SK-N-SH treated with all-trans-retinoic acid at 6 μM for 48 hours (cell line): Measurements from ENCODE around the gene AKR1A1.
A peak's percentile ranks its signal among the peaks of the same experiment; 100 is the strongest.

ENCODE experiments used
- ATAC-seq: fragments of 200-7000 bp; cut with Tn5 transposase; 3 replicates; pipeline ENCODE4 v1.9.1; 2020; ENCODE audit warnings: mild to moderate bottlenecking, moderate library complexity
- ARNTL ChIP-seq: fragments of 450-650 bp; formaldehyde crosslinking; IDR thresholded peaks from 2 replicates; pipeline ENCODE4 v1.5.0; 2020; ENCODE audit warnings: low read depth, mild to moderate bottlenecking, moderate library complexity, borderline replicate concordance
- BACH2 ChIP-seq: fragments of 250-450 bp; sonication (Bioruptor Pico); IDR thresholded peaks from 2 replicates; pipeline ENCODE4 v1.9.0; 2021; ENCODE audit warnings: mild to moderate bottlenecking, borderline replicate concordance
- CREB5 ChIP-seq: fragments of 250-450 bp; sonication (Bioruptor Pico); IDR thresholded peaks from 2 replicates; pipeline ENCODE4 v1.5.1; 2020; ENCODE audit warnings: low read depth, mild to moderate bottlenecking, moderate library complexity
- CSDC2 ChIP-seq: fragments of 250-450 bp; sonication (Bioruptor Pico); IDR thresholded peaks from 2 replicates; pipeline ENCODE4 v1.5.0; 2020; ENCODE audit warnings: mild to moderate bottlenecking, moderate library complexity
- CSRNP3 ChIP-seq: fragments of 250-450 bp; sonication (Bioruptor Pico); IDR thresholded peaks from 2 replicates; pipeline ENCODE4 v1.5.1; 2021; ENCODE audit warnings: mild to moderate bottlenecking, moderate library complexity
- ESRRG ChIP-seq: fragments of 250-450 bp; sonication (Bioruptor Pico); IDR thresholded peaks from 2 replicates; pipeline ENCODE4 v1.6.1; 2021; ENCODE audit warnings: mild to moderate bottlenecking
- ISL1 ChIP-seq: fragments of 250-450 bp; sonication (Bioruptor Pico); IDR thresholded peaks from 2 replicates; pipeline ENCODE4 v2.1.2; 2022; ENCODE audit warnings: mild to moderate bottlenecking, moderate library complexity
- OSR1 ChIP-seq: fragments of 250-450 bp; sonication (Bioruptor Pico); IDR thresholded peaks from 2 replicates; pipeline ENCODE4 v1.8.0; 2022; ENCODE audit warnings: moderate library complexity, mild to moderate bottlenecking, inconsistent platforms
- PATZ1 ChIP-seq: fragments of 250-450 bp; sonication (Bioruptor Pico); IDR thresholded peaks from 2 replicates; pipeline ENCODE4 v1.8.0; 2020; ENCODE audit warnings: mild to moderate bottlenecking, moderate library complexity, borderline replicate concordance
- POU6F1 ChIP-seq: fragments of 250-450 bp; sonication (Bioruptor Pico); IDR thresholded peaks from 2 replicates; pipeline ENCODE4 v1.8.0; 2021; ENCODE audit warnings: low read depth, mild to moderate bottlenecking, moderate library complexity, borderline replicate concordance
- PPARA ChIP-seq: fragments of 250-450 bp; sonication (Bioruptor Pico); IDR thresholded peaks from 2 replicates; pipeline ENCODE4 v1.5.0; 2020; ENCODE audit warnings: mild to moderate bottlenecking, borderline replicate concordance
- RARB ChIP-seq: fragments of 250-450 bp; sonication (Bioruptor Pico); IDR thresholded peaks from 2 replicates; pipeline ENCODE4 v1.8.0; 2021; ENCODE audit warnings: mild to moderate bottlenecking, moderate library complexity
- SNAI2 ChIP-seq: fragments of 250-450 bp; sonication (Bioruptor Pico); IDR thresholded peaks from 2 replicates; pipeline ENCODE4 v1.5.0; 2020; ENCODE audit warnings: mild to moderate bottlenecking, moderate library complexity
- TCF4 ChIP-seq: fragments of 250-450 bp; sonication (Bioruptor Pico); IDR thresholded peaks from 2 replicates; pipeline ENCODE4 v1.8.0; 2021; ENCODE audit warnings: mild to moderate bottlenecking, moderate library complexity, borderline replicate concordance
- TOX ChIP-seq: fragments of 250-450 bp; sonication (Bioruptor Pico); IDR thresholded peaks from 2 replicates; pipeline ENCODE4 v1.8.0; 2021; ENCODE audit warnings: mild to moderate bottlenecking, moderate library complexity, borderline replicate concordance
- ZC3H10 ChIP-seq: fragments of 250-450 bp; sonication (Bioruptor Pico); IDR thresholded peaks from 2 replicates; pipeline ENCODE4 v1.5.1; 2021; ENCODE audit warnings: mild to moderate bottlenecking, moderate library complexity
- ZFP3 ChIP-seq: fragments of 250-450 bp; sonication (Bioruptor Pico); IDR thresholded peaks from 2 replicates; pipeline ENCODE4 v1.5.0; 2020; ENCODE audit warnings: mild to moderate bottlenecking, moderate library complexity
- ZFP30 ChIP-seq: fragments of 450-650 bp; formaldehyde crosslinking; IDR thresholded peaks from 2 replicates; pipeline ENCODE4 v1.5.0; 2022; ENCODE audit warnings: mild to moderate bottlenecking, moderate library complexity
- ZNF565 ChIP-seq: fragments of 450-650 bp; formaldehyde crosslinking; conservative IDR thresholded peaks from 2 replicates; pipeline ENCODE4 v1.5.0; 2020; ENCODE audit warnings: low read depth, mild to moderate bottlenecking, moderate library complexity
- ZNF70 ChIP-seq: fragments of 450-650 bp; formaldehyde crosslinking; IDR thresholded peaks from 2 replicates; pipeline ENCODE4 v1.5.0; 2020; ENCODE audit warnings: mild to moderate bottlenecking, moderate library complexity
- ZNF8 ChIP-seq: fragments of 450-650 bp; formaldehyde crosslinking; IDR thresholded peaks from 2 replicates; pipeline ENCODE4 v1.5.0; 2020; ENCODE audit warnings: mild to moderate bottlenecking, moderate library complexity

AKR1A1 gene

GRCh38 chr1:45507195-45507594 lies 43.4 kb upstream of the AKR1A1 start:
- peak; percentile 14; the same call in 2 of the 3 replicates for ATAC-seq
- no peak for TF ChIP-seq TCF4 (CRISPR knock-in tag)
- no peak for TF ChIP-seq ZC3H10 (CRISPR knock-in tag)
- TF ChIP-seq ZNF8 (CRISPR knock-in tag): no peak

- peak; percentile 11; the same call in 2 of the 3 replicates for ATAC-seq
- no peak for TF ChIP-seq ESRRG (CRISPR knock-in tag)
- TF ChIP-seq BACH2 (CRISPR knock-in tag): no peak
- no peak for TF ChIP-seq CSRNP3 (CRISPR knock-in tag)
These were observed 42.7 kb upstream of the AKR1A1 start for GRCh38 chr1:45507893-45508292.

GRCh38 chr1:45508295-45509151 lies 42.1 kb upstream of the AKR1A1 start:
- peak; percentile 52 for ATAC-seq
- no peak for TF ChIP-seq ZFP3 (CRISPR knock-in tag)
- TF ChIP-seq CSDC2 (CRISPR knock-in tag): no peak
- TF ChIP-seq CREB5 (CRISPR knock-in tag): no peak
- no peak for TF ChIP-seq ZNF70 (CRISPR knock-in tag)
- no peak for TF ChIP-seq SNAI2 (CRISPR knock-in tag)
- TF ChIP-seq PATZ1 (CRISPR knock-in tag): no peak
- TF ChIP-seq POU6F1 (CRISPR knock-in tag): no peak
- TF ChIP-seq PPARA (CRISPR knock-in tag): no peak
- no peak for TF ChIP-seq ISL1 (CRISPR knock-in tag)
- no peak for TF ChIP-seq TOX (CRISPR knock-in tag)
- TF ChIP-seq ZFP30 (CRISPR knock-in tag): no peak
- no peak for TF ChIP-seq RARB (CRISPR knock-in tag)
- no peak for TF ChIP-seq OSR1 (CRISPR knock-in tag)
- no peak for TF ChIP-seq ZNF565 (CRISPR knock-in tag)

- ATAC-seq: no peak
- no peak for TF ChIP-seq ARNTL (CRISPR knock-in tag)
- TF ChIP-seq BACH2 (CRISPR knock-in tag): no peak
These were observed 40.3 kb upstream of the AKR1A1 start for GRCh38 chr1:45510036-45510971.
